HG02763 (cell line): Measurements from ENCODE around the gene PLIN5.
"Not testable (repeated sequence)": the region's sequence is repeated elsewhere in the genome, so short reads cannot be mapped to it uniquely, and the experiment has no call there.

ENCODE experiments used
- ATAC-seq: cut with Tn5 transposase; IDR thresholded peaks from one replicate; pipeline ENCODE4 v1.9.1; 2021; ENCODE audit warnings: mild to moderate bottlenecking, moderate library complexity; ENCODE audit not compliant: unreplicated experiment

PLIN5 gene

GRCh38 chr19:4543842-4544647 lies 9.0 kb upstream of the PLIN5 start:
- ATAC-seq: no peak

GRCh38 chr19:4542896-4543841 lies 8.1 kb upstream of the PLIN5 start:
- no peak for ATAC-seq

GRCh38 chr19:4541806-4542145 lies 6.8 kb upstream of the PLIN5 start:
- not testable (repeated sequence) for ATAC-seq

GRCh38 chr19:4541114-4541805 lies 6.2 kb upstream of the PLIN5 start:
- ATAC-seq: no peak

- no peak for ATAC-seq
These were observed 4.9 kb upstream of the PLIN5 start, which contains the start of gene LRG1 for GRCh38 chr19:4539693-4540581. LRG1 (minus strand) TSS chr19:4540036; CDS start chr19:4540013, 23 bp downstream.

GRCh38 chr19:4539169-4539692 lies 4.2 kb upstream of the PLIN5 start:
- ATAC-seq: no peak

GRCh38 chr19:4538601-4538954 lies 3.6 kb upstream of the PLIN5 start:
- ATAC-seq: no peak

GRCh38 chr19:4537953-4538600 lies 3.1 kb upstream of the PLIN5 start:
- ATAC-seq: no peak

- no peak for ATAC-seq
These were observed 1.8 kb upstream of the PLIN5 start for GRCh38 chr19:4536798-4537197.

- no peak for ATAC-seq
These were observed 1.1 kb downstream of the PLIN5 start for GRCh38 chr19:4533835-4534424.

GRCh38 chr19:4533334-4533733 lies 1.7 kb downstream of the PLIN5 start:
- no peak for ATAC-seq

GRCh38 chr19:4531562-4532165 lies 3.4 kb downstream of the PLIN5 start:
- ATAC-seq: no peak

- ATAC-seq: no peak
These were observed 5.0 kb downstream of the PLIN5 start for GRCh38 chr19:4529924-4530522.

- ATAC-seq: no peak
These were observed 6.2 kb downstream of the PLIN5 start for GRCh38 chr19:4528843-4529242.

GRCh38 chr19:4527377-4527776 lies 7.6 kb downstream of the PLIN5 start:
- not testable (repeated sequence) for ATAC-seq

GRCh38 chr19:4525563-4526002 lies 9.4 kb downstream of the PLIN5 start:
- ATAC-seq: no peak

- ATAC-seq: no peak
These were observed 10.0 kb downstream of the PLIN5 start for GRCh38 chr19:4524808-4525562.
